Measurements from ENCODE around the gene LDB2.
"Not testable (repeated sequence)": the region's sequence is repeated elsewhere in the genome, so short reads cannot be mapped to it uniquely, and the experiment has no call there.

Gene LDB2

DNA sequence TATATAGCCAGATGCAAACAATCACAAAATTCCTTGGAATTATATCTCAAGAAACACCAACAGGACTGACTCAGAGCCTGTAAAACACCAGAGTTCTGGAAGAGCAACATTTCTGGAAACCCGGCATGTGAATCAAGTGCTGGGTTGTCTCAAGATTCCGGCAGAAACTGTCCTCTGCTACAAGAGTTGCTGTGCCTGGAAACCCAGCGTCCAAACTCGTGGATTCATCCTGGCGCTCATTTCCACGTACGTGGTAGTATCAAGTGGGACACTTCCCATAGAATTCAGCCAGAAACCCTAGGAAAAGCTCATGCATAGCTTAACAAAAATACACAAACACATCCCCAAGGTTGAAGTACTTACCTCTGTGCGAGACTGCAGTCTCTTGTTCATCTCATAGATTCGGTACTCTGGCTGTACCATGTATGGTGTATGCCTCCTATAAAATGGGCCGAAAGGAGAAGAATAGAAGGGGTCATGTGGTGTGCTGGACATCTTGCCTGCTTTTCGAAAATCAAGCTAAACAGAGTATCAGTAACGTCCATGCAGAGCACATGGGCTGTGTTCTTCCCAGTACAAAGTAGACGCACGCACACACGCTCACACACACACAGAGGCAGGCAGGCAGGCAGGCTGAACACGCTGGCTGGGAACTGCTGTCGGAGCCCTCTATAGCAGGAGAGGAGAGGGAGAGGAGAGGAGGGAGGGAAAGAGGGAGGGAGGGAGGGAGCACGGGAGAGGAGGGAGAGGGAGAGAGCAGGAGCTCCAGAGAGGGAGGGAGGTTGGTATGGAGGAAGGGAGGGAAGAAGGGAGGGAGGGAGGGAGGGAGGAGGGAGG lies at the start of gene LDB2:
Gene LDB2, minus strand, starts transcription at position 655 of the 837 bp plus-strand sequence.
- DNase-seq (ENCODE audit: low spot score), result no peak

DNA sequence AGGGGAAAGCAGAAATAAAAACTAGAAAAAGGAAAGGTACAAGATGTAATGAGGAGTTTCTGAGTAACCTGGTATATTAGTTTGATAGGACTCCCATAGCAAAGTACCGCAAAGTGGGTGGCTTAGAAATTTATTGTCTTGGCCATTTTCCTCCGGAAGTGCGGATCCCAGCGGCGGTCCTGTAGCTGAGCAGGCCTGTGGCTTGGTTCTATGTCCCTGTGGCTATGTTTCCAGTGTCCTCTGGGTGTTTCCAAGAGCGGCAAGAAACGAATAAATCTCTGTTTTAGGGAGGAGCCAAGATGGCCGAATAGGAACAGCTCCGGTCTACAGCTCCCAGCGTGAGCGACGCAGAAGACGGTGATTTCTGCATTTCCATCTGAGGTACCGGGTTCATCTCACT lies 44.0 kb upstream of the LDB2 start:
- no peak for DNase-seq (ENCODE audit: low spot score)

DNA sequence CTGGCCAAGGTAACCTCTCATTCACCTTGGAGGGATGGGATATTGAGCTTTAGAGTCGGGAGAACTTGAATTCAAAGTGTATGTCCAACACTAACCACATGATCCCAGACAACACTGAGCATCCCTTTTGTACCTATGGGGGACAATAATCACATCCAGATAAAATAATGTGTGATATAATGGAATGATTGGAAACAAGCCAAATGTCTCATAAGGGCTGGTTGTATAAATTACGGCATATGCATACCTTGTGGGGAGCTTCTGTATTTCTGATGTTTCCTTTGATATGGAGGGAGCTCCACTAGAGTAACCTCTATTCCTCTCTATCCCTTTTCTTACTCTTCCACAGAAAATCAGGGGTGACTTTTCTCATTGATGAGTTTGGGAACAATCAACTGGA lies 40.7 kb upstream of the LDB2 start:
- DNase-seq (ENCODE audit: low spot score), result no peak

DNA sequence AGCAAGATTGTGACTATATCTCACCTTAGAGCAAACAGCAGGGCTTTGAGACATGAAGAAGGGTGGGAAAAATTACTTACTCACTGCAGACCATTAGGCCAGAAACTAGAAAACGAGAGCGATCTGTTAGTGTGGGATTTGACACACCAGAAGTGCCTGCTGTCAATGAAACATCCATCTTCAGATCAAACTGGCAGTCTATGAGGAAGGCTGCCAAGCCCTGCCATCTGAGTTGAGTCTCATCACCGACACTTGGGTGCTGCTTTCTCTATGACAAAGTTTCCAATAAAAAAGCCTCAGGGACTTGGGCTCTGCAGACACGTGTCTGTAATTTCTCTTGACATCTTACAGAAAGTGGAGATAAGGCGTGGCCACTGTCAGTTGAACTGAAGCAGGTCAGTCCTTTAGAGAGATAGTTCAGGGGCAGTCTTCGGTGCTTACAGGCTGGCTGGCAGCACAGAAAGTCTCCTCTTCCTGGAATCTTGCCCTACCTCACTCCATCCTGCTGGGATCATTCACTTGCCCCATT lies 40.1 kb upstream of the LDB2 start:
- DNase-seq (ENCODE audit: low spot score), result no peak

DNA sequence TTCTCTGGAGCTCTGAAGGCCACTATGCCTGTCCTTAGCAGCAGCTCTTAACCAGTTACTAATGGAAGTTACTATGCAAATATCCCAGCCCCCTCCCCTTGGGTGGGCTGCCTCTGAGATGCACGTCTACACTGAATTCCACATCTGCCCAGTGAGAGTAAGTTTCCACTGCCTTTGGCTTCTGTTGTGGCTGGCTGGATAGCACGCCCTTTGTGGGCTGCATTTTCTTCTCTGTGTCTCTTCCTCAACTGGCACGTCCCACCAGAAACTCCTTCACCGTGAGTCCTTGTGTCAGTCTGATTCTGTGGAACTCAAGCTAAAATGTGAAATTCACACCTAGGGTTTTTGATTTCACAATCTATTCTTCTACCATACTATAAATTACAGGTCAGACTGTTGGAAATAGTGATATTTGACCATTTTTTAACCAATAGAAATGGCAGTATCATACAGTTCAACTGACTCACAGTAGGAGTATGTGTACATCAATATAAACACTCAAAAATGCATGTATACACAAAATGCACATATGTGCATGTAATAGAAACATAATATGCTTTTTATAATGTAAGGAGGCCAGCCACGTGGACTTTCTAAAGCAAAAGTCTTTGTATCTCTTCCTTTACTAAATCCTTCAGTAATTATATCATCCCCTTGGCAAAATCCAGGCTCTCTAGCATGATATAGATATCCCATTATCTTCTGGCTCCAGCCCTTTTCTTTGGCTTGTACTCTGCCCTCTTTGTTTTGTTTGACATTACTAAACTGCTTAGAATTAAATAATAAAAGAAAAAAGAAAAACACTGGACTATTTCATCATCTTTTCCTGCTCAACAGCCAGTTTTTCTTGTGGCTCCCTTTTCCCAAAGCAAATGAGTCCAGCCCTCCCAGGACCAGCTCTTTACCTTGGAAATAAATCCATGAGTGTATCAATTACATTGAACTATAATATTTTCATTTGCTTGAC lies 33.2 kb upstream of the LDB2 start:
- no peak for DNase-seq (ENCODE audit: low spot score)

DNA sequence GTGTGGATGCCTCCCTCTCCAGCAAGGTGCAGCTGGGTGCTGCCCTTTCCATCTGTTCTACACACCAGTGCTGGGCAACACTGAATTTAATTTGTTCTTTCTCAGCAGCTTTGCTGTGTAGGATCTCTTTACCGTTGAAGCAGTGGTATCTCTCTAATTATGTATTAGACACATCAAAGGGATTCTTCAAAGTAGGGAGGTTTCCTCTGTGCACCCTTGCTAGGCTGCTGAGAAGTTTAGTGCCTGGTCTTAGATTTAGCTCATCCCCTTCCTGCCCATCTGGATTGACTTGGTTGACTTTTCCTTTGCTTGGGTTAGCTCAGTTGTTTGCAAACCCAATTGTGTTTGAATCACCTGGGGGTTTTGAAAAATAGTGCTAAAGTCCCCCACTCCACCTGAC lies 27.8 kb upstream of the LDB2 start:
- DNase-seq (ENCODE audit: low spot score), result no peak

DNA sequence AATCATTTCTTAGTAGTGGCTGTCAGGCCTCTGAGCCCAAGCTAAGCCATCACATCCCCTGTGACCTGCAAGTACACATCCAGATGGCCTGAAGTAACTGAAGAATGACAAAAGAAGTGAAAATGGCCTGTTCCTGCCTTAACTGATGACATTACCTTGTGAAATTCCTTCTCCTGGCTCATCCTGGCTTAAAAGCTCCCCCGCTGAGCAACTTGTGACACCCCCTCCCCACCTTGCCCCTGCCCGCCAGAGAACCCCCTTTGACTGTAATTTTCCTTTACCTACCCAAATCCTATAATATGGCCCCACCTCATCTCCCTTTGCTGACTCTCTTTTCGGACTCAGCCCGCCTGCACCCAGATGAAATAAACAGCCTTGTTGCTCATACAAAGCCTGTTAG lies 20.3 kb upstream of the LDB2 start:
- DNase-seq (ENCODE audit: low spot score), result not testable (repeated sequence)

DNA sequence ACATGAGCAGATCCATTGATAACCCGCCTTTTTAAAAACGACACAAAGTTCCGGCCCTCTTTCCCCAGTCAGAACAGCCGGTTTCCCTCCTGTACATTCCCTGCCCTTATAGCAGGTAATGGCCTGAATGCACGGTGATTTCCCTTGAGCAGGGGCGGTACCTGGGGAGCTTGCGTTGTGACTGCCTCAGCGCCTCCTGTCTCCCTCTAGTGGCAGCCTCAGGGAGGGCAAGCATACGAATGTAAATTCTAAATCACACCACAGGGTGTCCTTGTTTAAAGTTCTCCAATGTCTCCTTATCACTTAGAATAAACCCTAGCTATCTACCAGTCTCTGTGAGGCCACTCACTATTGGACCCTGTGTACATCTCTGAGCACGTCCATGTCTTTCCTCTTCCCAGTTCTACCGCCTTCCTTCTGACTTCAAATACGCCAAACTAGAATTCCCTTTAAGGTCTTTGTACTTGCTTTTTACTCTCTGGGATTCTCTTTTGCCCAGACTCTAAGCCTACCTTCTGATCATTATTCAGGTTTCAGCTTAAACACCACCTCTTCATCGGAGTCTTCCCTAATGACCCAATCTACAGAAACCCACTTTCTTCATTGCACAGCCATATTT lies 18.4 kb upstream of the LDB2 start:
- DNase-seq (ENCODE audit: low spot score), result peak; percentile 67

DNA sequence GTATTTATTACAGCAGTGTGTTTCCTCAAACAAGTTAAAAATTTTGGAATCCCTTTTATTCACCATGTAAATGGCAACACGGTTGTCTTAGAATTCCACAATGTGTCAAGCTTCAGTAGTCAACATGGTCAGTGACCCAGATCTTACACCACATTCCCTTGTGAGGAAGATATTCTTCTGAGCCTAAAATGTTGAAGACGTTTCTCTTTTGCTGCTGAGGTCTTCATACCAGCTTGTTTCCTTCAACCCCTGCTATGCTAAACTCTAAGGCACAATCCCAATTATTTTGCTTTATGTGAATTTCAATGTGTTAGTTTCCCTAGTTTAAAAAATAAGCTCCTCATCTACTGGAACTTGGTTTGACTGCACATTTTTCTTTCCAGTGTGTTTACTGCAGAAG lies 17.6 kb upstream of the LDB2 start:
- no peak for DNase-seq (ENCODE audit: low spot score)

DNA sequence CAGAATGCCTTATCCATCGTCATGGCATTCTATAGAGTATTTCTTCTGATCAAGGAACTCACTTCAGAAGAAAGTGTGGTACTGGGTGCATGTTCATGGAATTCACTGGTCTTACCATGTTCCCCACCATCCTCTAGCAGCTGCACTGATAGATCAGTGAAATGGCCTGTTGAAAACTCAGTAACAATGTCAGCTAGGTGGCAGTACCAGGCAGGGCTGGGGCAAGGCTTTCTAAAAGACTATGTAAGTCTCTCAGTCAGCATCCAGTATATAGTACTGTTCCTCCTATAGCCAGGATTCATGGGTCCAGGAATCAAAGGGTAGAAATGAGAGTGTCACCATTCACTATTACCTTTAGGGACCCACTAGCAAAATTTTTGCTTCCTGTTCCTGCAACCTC lies 15.8 kb upstream of the LDB2 start:
- no peak for DNase-seq (ENCODE audit: low spot score)

DNA sequence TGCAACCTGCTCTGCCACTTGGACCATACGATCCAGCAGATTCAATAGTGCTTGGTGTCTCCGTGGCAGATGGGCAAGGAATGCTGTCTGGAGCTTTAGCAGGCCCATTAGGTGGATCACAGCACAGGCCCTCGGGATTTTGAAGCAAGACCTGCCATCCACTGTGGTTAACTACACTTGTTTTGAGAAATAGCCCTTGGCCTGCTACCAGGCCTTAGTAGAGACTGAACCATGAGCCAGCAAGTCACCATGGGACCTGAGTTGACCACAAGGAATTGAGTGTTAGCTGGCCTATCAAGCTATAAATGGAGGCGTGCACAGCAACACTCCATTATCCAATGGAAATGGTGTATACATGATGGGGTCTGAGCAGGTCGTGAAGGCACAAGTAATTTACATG lies 14.5 kb upstream of the LDB2 start:
- no peak for DNase-seq (ENCODE audit: low spot score)

DNA sequence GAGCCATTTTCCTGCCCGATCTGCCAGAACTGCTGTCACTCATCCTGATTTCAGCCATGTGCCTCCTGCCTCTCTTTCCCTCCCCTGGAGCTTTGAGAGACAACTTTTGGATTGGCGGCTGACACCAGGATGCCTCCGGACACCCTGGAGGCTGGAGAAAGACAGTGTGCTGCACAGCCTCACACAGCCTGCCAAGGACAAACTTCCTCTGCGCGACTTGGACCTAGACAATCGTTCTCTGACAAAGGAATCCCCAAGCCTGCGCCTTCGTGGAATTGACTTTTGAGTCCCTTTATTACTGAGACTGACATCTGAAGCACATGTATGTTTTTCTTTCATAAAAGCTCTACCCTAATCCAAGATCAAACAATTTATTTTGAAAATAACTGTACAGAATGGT lies 10.8 kb upstream of the LDB2 start:
- DNase-seq (ENCODE audit: low spot score), result no peak

DNA sequence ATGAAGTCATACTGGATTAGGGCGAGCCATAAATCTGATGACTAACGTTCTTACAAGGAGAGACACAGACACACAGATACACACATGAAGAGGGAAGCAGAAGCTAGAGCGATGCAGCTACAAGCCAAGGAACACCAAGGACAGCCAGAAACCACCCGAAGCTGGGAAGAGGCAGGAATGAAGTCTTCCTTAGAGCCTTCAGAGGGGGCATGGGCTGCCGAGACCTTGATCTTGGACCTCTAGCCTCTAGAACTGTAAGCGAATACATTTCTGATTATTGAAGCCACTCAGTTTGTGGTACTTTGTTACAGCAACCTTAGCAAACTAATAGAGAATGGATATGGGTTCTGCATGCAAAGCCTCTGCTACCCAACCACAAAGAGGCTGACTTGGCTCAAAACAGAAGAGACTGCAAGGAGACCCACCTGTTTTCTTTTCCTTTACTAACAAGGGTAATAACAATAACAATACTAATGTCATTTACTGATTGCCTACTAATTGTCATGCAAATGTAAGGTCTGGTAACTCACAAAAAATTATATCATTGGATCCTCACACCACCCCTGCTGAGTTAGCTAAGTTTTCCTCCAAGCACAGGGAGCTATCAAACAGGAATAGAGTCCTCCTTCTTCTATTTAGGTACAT lies 10.1 kb upstream of the LDB2 start:
- no peak for DNase-seq (ENCODE audit: low spot score)

DNA sequence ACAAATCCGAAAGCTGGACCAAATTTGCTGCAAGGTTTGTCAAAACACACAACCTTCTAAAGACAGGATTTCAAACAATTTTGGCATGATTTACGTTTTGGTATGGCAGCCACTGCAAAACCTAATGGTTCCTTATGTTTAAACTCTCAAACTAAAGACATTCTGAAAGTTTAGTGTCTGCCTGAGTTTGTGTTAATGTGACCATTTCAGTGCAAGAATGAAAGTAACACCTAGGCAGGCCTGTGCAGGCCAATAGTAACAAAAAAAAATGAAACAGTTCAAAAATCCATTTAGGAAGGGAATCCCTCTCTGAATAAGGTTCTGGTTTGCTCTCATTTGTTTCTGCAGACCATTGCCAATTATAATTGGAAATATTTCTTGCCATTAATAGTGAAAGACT lies 1.9 kb upstream of the LDB2 start:
- no peak for DNase-seq (ENCODE audit: low spot score)

DNA sequence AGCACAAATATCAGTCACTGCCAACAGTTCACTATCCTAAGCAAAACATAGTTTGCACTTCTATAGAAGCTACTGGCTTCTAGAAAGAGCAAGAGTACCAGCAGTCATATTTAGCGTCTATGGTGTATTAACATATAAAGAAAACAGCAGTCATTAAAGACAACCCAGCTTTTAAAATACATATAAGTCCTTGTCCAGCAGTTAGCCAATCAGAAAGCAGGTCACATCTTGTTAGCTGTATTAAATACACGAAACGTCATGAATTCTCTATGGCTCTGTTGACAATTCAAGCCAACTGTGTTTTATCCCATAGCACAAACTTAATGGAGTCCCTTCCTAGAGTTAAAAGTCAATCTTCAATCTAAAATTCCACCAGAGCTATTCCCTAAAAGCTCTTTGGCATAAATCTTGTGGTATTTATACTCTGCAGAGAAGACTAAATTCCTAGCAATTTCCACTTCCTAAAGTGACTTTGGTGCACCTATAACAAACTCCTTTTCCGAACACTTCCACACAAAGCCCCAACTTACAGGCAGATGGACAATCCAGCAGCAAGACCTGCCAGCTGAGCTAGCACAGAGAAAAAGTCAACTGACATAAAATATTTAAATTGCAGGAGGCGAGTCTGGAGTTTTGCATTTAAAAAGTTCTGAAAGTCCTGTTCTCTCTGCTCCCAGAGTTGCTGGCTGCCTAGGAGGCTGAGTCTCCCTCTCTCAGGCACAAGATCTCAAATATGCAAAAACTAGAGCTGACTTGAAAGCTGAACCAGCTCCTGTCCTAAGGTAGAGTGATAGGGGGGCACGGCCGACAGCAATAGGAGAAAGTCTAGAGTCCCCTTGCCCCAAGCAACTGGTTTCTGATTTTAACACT lies 1.3 kb downstream of the LDB2 start:
- DNase-seq (ENCODE audit: low spot score), result no peak

DNA sequence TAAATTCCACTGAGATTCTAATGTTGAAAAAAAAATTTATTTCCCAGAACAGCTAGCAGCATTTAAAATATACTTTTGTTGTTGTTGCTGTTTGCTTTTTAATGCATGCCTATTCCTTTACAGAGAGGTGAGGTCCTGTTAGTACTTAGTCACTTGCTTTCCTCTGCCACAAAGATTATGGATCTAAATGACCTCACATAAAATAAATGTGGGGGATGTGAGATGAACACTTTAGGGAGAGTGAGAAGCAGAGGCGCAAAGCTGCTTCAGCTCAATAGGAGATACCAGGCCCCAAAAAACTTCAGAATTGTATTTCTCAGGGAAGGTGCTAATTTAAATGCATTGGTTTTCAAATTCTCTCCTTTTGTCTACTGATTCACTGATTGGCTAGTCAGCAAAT lies 4.0 kb downstream of the LDB2 start:
- no peak for DNase-seq (ENCODE audit: low spot score)

DNA sequence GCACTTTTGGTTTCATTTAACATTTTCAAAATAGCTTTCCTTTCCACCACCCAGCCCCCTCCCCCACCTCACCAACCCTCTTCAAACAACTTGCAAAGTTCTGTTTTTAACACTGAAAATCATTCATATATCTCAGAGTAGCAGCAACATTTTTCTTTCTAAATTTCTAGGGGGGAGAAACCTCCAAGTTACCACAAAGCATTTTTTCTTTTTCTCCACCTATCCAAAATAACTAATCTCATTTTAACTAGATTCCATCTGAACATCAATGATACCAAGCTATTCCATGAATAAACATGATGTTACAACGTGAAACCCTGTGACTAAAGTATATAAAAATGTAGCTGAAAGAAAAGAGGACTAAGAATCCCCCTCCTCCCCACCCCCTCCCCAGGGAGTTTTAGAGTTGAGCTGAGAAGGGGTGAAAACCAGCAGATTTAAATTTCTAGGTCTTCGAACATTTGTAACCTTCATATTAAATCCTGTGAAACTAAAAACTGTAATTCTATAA lies 5.2 kb downstream of the LDB2 start:
- DNase-seq (ENCODE audit: low spot score), result no peak

DNA sequence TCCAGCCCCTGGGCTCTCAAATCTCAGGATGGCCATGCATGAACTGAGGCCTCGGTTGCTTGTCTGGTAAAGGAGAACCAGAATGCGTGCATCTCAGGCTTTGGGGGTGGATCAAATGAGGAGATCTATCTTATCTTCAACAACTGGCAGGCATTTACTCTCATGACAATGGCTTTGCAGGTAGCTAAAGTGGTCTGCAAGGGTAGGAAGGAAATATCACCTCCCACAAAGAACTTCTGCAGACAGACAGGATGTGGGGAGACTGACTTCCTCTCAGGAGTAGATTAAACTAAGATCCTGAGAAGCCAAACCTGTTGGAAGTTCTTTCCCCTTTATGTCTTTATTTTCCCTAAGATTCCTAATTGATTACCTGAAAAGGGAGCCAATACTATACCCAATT lies 7.8 kb downstream of the LDB2 start:
- DNase-seq (ENCODE audit: low spot score), result no peak

DNA sequence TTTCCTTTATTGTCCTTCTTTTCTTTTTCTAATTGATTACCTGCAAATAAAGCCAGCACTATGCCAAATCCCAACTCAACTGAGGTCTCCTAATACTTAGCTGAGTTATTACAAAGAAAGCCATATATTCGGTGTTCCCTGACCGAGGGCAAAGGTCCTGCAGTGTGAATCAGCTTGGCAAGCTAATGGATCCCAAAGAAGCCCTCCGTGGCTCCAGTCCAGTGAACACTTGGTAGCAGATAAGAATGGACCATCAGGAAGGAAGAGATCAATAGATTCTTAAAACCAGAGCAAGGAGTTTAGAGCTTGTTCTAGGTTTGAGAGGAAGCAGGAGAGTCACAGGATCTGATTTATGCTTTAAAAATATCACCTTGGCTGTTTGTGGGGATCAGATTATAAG lies 8.5 kb downstream of the LDB2 start:
- DNase-seq (ENCODE audit: low spot score), result no peak

DNA sequence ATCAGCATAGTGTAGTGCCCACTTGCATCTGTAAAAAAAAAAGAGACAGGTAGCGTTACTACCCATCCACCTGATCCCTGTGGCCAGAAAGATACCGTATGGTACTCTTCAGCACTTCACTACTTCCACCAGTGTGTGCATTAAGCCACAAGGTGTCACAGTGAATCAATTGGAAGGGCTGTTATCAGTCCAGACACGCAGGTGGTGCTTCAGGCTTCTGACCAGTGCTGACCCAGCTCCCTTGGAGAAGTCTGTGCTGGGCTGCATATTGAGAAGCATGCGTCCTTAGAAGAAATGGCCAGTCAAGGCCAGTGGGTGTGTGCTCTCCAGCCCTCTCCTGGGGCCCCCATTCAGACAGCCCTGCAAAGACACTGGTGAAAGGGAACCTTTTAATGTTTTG lies 10.6 kb downstream of the LDB2 start:
- no peak for DNase-seq (ENCODE audit: low spot score)

All from CD4-positive, alpha-beta T cell treated with Interleukin-15 for 4 hours (primary cell).